NCI-H748 (cell line): ENCODE results near the gene APOO.
"Not testable (repeated sequence)": the region's sequence is repeated elsewhere in the genome, so short reads cannot be mapped to it uniquely, and the experiment has no call there.

Source experiments
- DNase-seq: peaks from one replicate; lab custom pipeline; 2025; ENCODE audit not compliant: unreplicated experiment; lab: John Stamatoyannopoulos, UW

The APOO gene

GRCh38 chrX:23861215-23861896 is 46.4 kb downstream of the APOO start:
- DNase-seq: no peak

- DNase-seq: not testable (repeated sequence)
Measured at GRCh38 chrX:23859238-23859637, 48.5 kb downstream of the APOO start.

GRCh38 chrX:23857935-23858334 is 49.8 kb downstream of the APOO start:
- no peak for DNase-seq

- no peak for DNase-seq
Measured at GRCh38 chrX:23857363-23857762, 50.4 kb downstream of the APOO start.

GRCh38 chrX:23855569-23855968 is 52.2 kb downstream of the APOO start:
- no peak for DNase-seq

- no peak for DNase-seq
Measured at GRCh38 chrX:23854945-23855344, 52.8 kb downstream of the APOO start.

- no peak for DNase-seq
Measured at GRCh38 chrX:23854122-23854521, 53.6 kb downstream of the APOO start.

- no peak for DNase-seq
Measured at GRCh38 chrX:23851544-23851943, 56.2 kb downstream of the APOO start.

GRCh38 chrX:23849241-23849640 is 58.5 kb downstream of the APOO start:
- DNase-seq: no peak

GRCh38 chrX:23845351-23845817 is 62.4 kb downstream of the APOO start:
- DNase-seq: peak; percentile 24

- DNase-seq: no peak
Measured at GRCh38 chrX:23844502-23845138, 63.1 kb downstream of the APOO start.

GRCh38 chrX:23841847-23842522 is 65.8 kb downstream of the APOO start:
- peak; percentile 61 for DNase-seq

GRCh38 chrX:23840674-23841073 is 67.1 kb downstream of the APOO start:
- DNase-seq: peak; percentile 89

- no peak for DNase-seq
Measured at GRCh38 chrX:23838953-23839352, 68.8 kb downstream of the APOO start.

GRCh38 chrX:23832721-23833120 is 75.0 kb downstream of the APOO start:
- DNase-seq: no peak

GRCh38 chrX:23828881-23829280 is 78.9 kb downstream of the APOO start:
- no peak for DNase-seq

- DNase-seq: no peak
Measured at GRCh38 chrX:23826653-23827052, 81.1 kb downstream of the APOO start.

- no peak for DNase-seq
Measured at GRCh38 chrX:23826216-23826615, 81.5 kb downstream of the APOO start.

GRCh38 chrX:23825675-23826074 is 82.1 kb downstream of the APOO start:
- DNase-seq: no peak

- peak; percentile 33 for DNase-seq
Measured at GRCh38 chrX:23822841-23823240, 84.9 kb downstream of the APOO start.

- peak; percentile 88 for DNase-seq
Measured at GRCh38 chrX:23822397-23822796, 85.3 kb downstream of the APOO start.

- DNase-seq: no peak
Measured at GRCh38 chrX:23821847-23822246, 85.9 kb downstream of the APOO start.
